ENCODE measurements around the gene ENAH. TPM values are rescaled to one million over a fixed set of nuclear protein-coding genes. Genes with fewer than 3 reads are reported as not detected.

ENAH gene
- total and polyA plus RNA-seq, 2 experiments from 2014 or later: 109 to 184 TPM

GRCh38 chr1:225651872-225652728 lies 823 bp downstream of the ENAH start:
- H3K9me2 ChIP-seq (ENCODE audit: insufficient read depth): no peaks in the 10 kb centered on the region
- Mint-ChIP-seq H3K9me3 (no peaks in the 10 kb centered on the region), H3K27me3 (ENCODE audit: insufficient read depth, low read depth, poor library complexity) (peaks cover 6% of the 10 kb centered on the region), H3K4me3 (peak overlapping the region; percentile 92), H3K4me1 (peaks cover 42% of the 10 kb centered on the region; the same call in 2 of the 3 replicates), H3K36me3 (ENCODE audit: low read depth) (peaks cover 21% of the 10 kb centered on the region), H3K27ac (peak overlapping the region; percentile 93)
- H3F3A ChIP-seq (replicated peaks; ENCODE audit: low read depth): no peaks in the 10 kb centered on the region
- peaks cover 55% of the 10 kb centered on the region for H3K79me2 ChIP-seq (replicated peaks; ENCODE audit: insufficient read depth)
- H3K36me3 ChIP-seq (ENCODE audit: insufficient read depth): no peaks in the 10 kb centered on the region
- ATAC-seq (peak; percentile 29), DNase-seq (ENCODE audit: low spot score) (peak; percentile 65)
- H3K4me2 ChIP-seq: peak overlapping the region; percentile 79
- H3K4me3 ChIP-seq: peak overlapping the region; percentile 98
- H3K27ac ChIP-seq (ENCODE audit: low read depth): peak overlapping the region; percentile 99
- peaks cover 36% of the 10 kb centered on the region for H4K20me1 ChIP-seq (replicated peaks; ENCODE audit: insufficient read depth)
- no peak overlapping the region for H2AFZ ChIP-seq
- no peaks in the 10 kb centered on the region for H3K27me3 ChIP-seq (ENCODE audit: insufficient read depth)
- H3K4me1 ChIP-seq (ENCODE audit: insufficient read depth): peaks cover 36% of the 10 kb centered on the region
- no peak for TF ChIP-seq EZH2phosphoT487 (IDR thresholded peaks at IDR 0.05; ENCODE audit: unreplicated experiment)
- 0 out of 2 replicates have a peak, but pooled peaks have one; percentile 23 for TF ChIP-seq POLR2AphosphoS5 (IDR thresholded peaks at IDR 0.05; ENCODE audit: low read depth)
- peak in 1 of 2 experiments; percentile 30; a peak in 2 of 4 replicates for TF ChIP-seq CTCF (conservative IDR thresholded peaks at IDR 0.05; ENCODE audit: low read depth in 2 of 2)

- peak overlapping the region; percentile 79 for H3K4me2 ChIP-seq
- no peak for ATAC-seq
- H3K36me3 ChIP-seq (ENCODE audit: insufficient read depth): no peaks in the 10 kb centered on the region
- H4K20me1 ChIP-seq (replicated peaks; ENCODE audit: insufficient read depth): peaks cover 39% of the 10 kb centered on the region
- peaks cover 7% of the 10 kb centered on the region for H3K27me3 Mint-ChIP-seq (ENCODE audit: insufficient read depth, low read depth, poor library complexity)
- TF ChIP-seq NANOG (IDR thresholded peaks at IDR 0.05; ENCODE audit: borderline replicate concordance) (no peak), ETS1 (IDR thresholded peaks at IDR 0.05) (no peak), CREB1 (CRISPR knock-in tag; IDR thresholded peaks at IDR 0.05; ENCODE audit: low read depth) (no peak), ZNF114 (CRISPR knock-in tag; IDR thresholded peaks at IDR 0.05) (no peak), JUNB (IDR thresholded peaks at IDR 0.05; ENCODE audit: unreplicated experiment) (no peak), REST (IDR thresholded peaks at IDR 0.05; ENCODE audit: unreplicated experiment) (no peak)
- H3K4me3 Mint-ChIP-seq: peak overlapping the region; percentile 92
- DNase-seq (ENCODE audit: low spot score): no peak
- H3K27ac Mint-ChIP-seq: peak overlapping the region; percentile 93
- H3K4me1 Mint-ChIP-seq: peaks cover 42% of the 10 kb centered on the region; the same call in 2 of the 3 replicates
- H3K27me3 ChIP-seq (ENCODE audit: insufficient read depth): no peaks in the 10 kb centered on the region
- H3K36me3 Mint-ChIP-seq (ENCODE audit: low read depth): peaks cover 21% of the 10 kb centered on the region
- peak overlapping the region; percentile 98 for H3K4me3 ChIP-seq
- no peaks in the 10 kb centered on the region for H3K9me2 ChIP-seq (ENCODE audit: insufficient read depth)
- peaks cover 62% of the 10 kb centered on the region for H3K79me2 ChIP-seq (replicated peaks; ENCODE audit: insufficient read depth)
- H3K9me3 Mint-ChIP-seq: no peaks in the 10 kb centered on the region
- H2AFZ ChIP-seq: no peak overlapping the region
- no peaks in the 10 kb centered on the region for H3F3A ChIP-seq (replicated peaks; ENCODE audit: low read depth)
- H3K4me1 ChIP-seq (ENCODE audit: insufficient read depth): peaks cover 41% of the 10 kb centered on the region
- H3K27ac ChIP-seq (ENCODE audit: low read depth): peak overlapping the region; percentile 99
Measured at GRCh38 chr1:225651376-225651871, 1.5 kb downstream of the ENAH start.
